Adrenal gland (tissue), 5 donors: ENCODE results near the gene CALM3.

ENCODE experiments used
- POLR2A ChIP-seq, 2 donors: fragments of 450-650 bp; IDR thresholded peaks; one replicate each; pipeline ENCODE4 v1.6.1; 2017; ENCODE audit warnings: antibody characterized with exemption in 2 of 2, mild to moderate bottlenecking in 2 of 2, moderate library complexity in 1 of 2
- TF ChIP-seq, protein P1 (sequence below), 6 experiments: fragments of 450-650 bp in 4 of 6; fragments of 200-600 bp in 2 of 6; sonication (generic) in 1 of 6; IDR thresholded peaks; 1 replicate in 5 of 6; 2 replicates in 1 of 6; pipeline versions ENCODE4 v1.5.1 to v1.8.0; 2016 to 2021; ENCODE audit warnings: antibody characterized with exemption in 6 of 6, mild to moderate bottlenecking in 2 of 6, moderate library complexity in 1 of 6
- donor health status: DM: no; HTN: no; CAD: no.

DNA sequence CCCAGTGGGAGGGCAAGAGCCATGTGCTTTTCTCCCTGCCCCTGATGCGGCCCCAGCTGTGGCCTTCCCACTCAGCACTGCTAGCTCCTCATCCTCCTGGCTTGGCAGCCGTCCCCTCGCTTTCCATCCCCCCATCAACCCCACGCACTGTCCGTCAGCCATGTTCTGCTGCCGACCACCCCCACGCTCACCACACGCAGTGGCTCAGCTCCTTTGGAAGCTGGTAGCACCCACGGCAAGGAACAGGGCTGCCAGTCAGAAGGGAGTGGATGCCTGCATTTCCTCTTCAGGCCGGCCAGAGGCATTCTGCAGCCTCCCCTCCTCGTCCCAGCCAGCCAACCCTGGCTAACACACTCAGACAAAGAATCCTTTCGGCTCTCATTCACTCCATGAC is 6.3 kb downstream of the CALM3 start:
- TF ChIP-seq, protein P1, sequence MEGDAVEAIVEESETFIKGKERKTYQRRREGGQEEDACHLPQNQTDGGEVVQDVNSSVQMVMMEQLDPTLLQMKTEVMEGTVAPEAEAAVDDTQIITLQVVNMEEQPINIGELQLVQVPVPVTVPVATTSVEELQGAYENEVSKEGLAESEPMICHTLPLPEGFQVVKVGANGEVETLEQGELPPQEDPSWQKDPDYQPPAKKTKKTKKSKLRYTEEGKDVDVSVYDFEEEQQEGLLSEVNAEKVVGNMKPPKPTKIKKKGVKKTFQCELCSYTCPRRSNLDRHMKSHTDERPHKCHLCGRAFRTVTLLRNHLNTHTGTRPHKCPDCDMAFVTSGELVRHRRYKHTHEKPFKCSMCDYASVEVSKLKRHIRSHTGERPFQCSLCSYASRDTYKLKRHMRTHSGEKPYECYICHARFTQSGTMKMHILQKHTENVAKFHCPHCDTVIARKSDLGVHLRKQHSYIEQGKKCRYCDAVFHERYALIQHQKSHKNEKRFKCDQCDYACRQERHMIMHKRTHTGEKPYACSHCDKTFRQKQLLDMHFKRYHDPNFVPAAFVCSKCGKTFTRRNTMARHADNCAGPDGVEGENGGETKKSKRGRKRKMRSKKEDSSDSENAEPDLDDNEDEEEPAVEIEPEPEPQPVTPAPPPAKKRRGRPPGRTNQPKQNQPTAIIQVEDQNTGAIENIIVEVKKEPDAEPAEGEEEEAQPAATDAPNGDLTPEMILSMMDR (IDR thresholded peaks at IDR 0.05), result no peak
- no peak for TF ChIP-seq POLR2A (IDR thresholded peaks at IDR 0.05)
